Activated T-cell treated with anti-CD3 and anti-CD28 coated beads for 1 hour (primary cell): Measurements from ENCODE around the gene CDH4.

Source experiments
- DNase-seq: peaks from one replicate; pipeline ENCODE4 v3.0.0-alpha.2; 2020; ENCODE audit warnings: low read depth

The CDH4 gene

GRCh38 chr20:61766921-61767610, 515.0 kb downstream of the CDH4 start:
- no peak for DNase-seq

GRCh38 chr20:61767761-61768494, 515.9 kb downstream of the CDH4 start:
- no peak for DNase-seq

GRCh38 chr20:61768571-61769285, 516.7 kb downstream of the CDH4 start:
- DNase-seq: no peak

- DNase-seq: no peak
Measured at GRCh38 chr20:61769286-61769832, 517.3 kb downstream of the CDH4 start.

- DNase-seq: no peak
Measured at GRCh38 chr20:61770113-61770585, 518.1 kb downstream of the CDH4 start.

GRCh38 chr20:61771805-61772350, 519.8 kb downstream of the CDH4 start:
- no peak for DNase-seq

- DNase-seq: no peak
Measured at GRCh38 chr20:61772828-61773631, 521.0 kb downstream of the CDH4 start.

- DNase-seq: no peak
Measured at GRCh38 chr20:61773926-61774587, 522.0 kb downstream of the CDH4 start.

- no peak for DNase-seq
Measured at GRCh38 chr20:61775423-61775822, 523.4 kb downstream of the CDH4 start.

GRCh38 chr20:61776491-61777075, 524.5 kb downstream of the CDH4 start:
- DNase-seq: no peak

GRCh38 chr20:61777773-61778494, 525.9 kb downstream of the CDH4 start:
- no peak for DNase-seq

GRCh38 chr20:61778495-61778863, 526.4 kb downstream of the CDH4 start:
- DNase-seq: no peak

- DNase-seq: no peak
Measured at GRCh38 chr20:61779176-61779965, 527.3 kb downstream of the CDH4 start.

- no peak for DNase-seq
Measured at GRCh38 chr20:61780066-61780465, 528.0 kb downstream of the CDH4 start.

GRCh38 chr20:61784801-61785566, 532.9 kb downstream of the CDH4 start:
- DNase-seq: no peak

- no peak for DNase-seq
Measured at GRCh38 chr20:61785567-61785816, 533.4 kb downstream of the CDH4 start.

GRCh38 chr20:61786230-61786629, 534.2 kb downstream of the CDH4 start:
- no peak for DNase-seq

- DNase-seq: no peak
Measured at GRCh38 chr20:61788343-61788742, 536.3 kb downstream of the CDH4 start.

- no peak for DNase-seq
Measured at GRCh38 chr20:61789329-61789728, 537.3 kb downstream of the CDH4 start.
